GM20431 (cell line): Measurements from ENCODE around the gene SUMO2.
"Not testable (repeated sequence)": the region's sequence is repeated elsewhere in the genome, so short reads cannot be mapped to it uniquely, and the experiment has no call there.

Experiments used
- in situ Hi-C: fragments of 300-500 bp; cut with MseI, MboI; formaldehyde crosslinking; loops from one replicate; pipeline ENCODE4 v1.15.0; 2020; ENCODE audit warnings: low sequenced_read_pairs; ENCODE audit not compliant: unreplicated experiment

Gene SUMO2

DNA sequence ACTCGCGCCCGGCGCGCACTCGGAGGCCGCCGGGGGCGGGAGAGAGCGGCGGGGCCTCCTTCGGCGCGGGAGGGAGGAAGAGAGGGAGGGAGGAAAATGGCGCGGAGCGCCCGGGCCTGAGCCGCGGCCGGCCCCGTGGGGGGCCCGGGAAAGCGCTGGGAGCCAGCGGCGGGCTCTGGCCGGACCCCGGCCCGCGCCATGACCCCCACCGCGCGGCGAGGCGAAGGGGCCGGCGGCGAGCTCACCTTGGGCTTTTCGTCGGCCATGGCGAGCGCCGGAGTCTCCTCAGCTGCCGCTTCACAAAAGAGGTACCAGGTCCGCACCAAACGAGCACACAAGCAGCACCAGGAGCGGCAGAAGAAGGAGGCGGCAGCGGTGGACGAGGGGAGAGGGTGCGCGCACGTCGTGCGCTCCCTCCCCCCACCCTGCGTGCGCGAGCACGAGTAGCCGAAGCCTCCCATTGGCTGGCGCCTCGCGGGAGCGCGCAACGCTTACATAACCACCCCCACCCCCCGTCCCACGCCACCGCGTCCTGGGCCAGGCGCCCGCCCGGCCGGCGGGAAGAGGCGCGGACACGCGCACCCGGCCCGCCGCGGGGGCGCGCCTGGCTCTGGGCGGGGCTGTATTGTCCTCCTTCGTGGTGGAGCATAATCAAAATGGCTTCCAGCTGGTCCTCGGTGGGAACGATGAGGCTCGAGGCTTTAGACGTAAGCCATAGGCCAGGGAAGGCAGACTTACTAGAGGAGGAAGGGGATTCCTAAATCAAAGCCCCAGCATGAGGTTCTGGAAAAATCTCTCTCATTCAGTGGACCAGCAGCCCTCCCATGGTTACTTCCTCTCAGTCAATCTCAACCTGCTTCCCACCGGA lies at the start of gene SUMO2:
SUMO2 (minus strand) TSS at position 391 of the 868 bp plus-strand sequence; CDS start at position 266, 125 bp downstream.
- in situ Hi-C loops = no loop called here

DNA sequence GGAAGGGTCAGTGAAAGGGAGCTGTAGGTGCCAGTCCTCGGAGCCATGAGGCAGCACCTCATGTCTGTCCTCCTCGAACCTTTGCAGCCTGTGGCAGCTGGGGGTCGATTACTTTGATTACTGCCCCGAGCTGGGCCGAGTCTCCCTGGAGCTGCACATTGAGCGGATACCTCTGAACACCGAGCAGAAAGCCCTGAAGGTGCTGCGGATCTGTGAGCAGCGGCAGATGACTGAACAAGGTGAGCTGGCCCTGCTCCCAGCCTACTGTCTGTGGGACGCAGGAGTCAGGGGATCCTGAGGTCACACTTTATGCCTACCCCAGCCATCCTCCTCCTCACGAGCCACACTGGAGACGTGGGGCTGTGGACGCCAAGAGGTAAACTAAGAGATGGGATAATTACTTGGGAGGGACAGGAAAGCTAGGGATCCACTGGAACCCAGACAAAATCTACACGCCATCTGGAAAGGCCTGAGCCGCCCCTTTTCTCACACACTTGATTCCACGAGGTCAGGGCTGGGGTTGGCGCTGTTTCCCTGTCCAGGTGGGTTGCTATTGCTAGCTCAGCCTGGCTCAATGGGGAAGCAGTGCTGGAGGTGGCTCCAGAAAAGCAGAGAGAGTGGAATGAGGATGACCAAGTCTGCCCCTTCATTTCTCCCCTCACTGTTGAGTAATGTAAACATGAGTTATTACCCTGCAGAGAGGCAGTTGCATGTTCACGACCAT lies 49.1 kb upstream of the SUMO2 start:
- in situ Hi-C loops = no loop called here

DNA sequence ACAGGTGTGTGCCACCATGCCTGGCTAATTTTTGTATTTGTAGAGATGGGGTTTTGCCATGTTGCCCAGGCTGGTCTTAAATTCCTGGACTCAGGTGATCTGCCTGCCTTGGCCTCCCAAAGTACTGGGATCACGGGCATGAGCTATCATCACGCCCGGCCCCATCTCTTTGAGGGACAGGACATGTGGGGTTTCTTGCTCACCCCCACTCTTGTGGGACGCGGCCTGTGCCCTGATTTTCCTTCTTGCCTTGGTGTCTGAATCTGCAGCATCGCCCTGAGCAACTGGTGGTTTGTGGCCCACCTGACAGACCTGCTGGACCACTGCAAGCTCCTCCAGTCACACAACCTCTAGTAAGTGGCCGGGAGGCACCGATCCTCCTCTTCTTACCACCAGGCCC lies 48.3 kb upstream of the SUMO2 start:
- in situ Hi-C loops = no loop called here

DNA sequence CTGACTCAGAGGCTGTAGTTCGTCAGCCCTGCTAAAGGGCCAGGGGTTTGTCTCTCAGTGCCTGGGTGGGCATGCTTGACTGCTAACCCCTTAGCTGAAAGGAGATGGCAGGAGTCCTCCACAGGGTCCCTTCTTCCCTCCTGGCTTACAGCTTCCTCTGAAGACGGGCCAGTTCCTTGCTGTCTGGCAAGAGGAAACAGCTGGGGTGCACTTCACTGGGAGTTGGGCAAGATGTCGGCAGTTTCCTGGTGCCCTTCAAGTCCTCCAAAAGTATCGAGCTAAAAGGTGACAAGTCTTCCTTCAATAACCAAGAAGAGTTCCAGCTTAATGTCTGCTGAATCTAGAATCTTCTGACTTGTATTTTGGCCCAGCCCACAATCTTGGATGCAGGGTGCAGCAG lies 46.1 kb upstream of the SUMO2 start:
- in situ Hi-C loops = no loop called here

DNA sequence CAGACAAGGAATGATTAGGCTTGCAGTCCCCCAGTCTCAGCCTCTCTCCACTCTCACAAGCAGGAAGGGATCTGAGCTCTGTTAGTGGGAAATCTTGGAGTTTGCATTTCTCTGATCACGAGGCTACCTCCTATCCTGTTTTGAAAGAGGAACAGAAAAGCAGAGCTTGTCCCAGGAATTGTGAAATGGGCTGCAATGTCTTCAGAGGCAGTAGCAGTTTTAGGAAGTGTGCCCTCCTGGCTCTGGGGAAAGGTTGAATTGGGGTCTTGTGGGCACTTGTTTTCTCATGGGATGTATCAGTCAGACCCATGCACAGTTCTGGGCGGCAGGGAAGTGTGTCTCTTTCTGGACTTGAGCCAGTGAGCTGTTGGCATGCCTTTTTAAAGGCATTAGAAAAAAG lies 45.5 kb upstream of the SUMO2 start:
- in situ Hi-C loops = no loop called here

DNA sequence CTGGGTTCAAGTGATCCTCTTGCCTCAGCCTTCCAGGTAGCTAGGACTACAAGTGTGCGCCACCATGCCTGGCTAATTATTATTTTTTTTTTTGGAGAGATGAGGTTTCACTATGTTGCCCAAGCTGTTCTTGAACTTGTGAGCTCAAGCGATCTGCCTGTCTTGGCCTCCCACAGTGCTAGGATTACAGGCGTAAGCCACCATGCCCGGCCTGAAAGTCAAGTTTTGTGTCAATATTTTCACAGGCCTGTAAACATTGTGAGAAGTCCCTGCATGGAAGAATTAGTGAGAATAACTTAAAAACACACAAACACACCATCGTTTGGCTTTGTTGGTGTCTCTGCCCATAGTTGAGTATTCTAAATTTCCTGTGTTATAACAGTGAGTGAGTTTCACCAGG lies 45.0 kb upstream of the SUMO2 start:
- in situ Hi-C loops = no loop called here

DNA sequence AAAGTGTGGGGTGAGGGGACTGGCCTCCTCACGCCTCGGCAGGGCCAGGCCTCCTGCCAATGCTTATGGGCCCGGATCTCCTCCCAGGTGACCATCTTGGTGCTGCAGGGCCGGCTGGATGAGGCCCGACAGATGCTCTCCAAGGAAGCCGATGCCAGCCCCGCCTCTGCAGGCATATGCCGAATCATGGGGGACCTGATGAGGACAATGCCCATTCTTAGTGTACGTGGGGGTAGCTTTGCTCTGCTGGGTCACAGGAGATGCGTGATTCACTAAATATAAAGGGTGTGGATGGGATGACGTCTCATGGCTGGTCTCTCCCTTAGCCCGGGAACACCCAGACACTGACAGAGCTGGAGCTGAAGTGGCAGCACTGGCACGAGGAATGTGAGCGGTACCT lies 42.3 kb upstream of the SUMO2 start:
- in situ Hi-C loops = no loop called here

DNA sequence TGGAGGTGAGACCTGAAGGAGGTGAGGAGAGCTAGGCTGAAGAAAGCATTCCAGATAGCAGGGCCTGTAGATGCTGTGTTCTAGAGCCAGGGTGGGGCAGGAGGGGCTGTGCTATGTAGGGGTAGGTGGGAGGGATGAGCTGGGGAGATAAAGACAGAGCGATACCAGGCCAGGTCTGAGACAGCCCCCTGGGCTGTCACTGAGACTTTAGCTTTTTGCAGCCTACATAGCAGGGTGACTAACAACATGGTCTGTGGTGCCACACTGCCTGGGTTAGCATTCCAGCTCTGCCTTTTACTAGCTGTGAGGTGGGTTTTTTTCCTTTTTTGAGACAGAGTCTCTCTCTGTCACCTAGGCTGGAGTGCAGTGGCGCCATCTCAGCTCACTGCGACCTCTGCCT lies 37.1 kb upstream of the SUMO2 start:
- in situ Hi-C loops = no loop called here

DNA sequence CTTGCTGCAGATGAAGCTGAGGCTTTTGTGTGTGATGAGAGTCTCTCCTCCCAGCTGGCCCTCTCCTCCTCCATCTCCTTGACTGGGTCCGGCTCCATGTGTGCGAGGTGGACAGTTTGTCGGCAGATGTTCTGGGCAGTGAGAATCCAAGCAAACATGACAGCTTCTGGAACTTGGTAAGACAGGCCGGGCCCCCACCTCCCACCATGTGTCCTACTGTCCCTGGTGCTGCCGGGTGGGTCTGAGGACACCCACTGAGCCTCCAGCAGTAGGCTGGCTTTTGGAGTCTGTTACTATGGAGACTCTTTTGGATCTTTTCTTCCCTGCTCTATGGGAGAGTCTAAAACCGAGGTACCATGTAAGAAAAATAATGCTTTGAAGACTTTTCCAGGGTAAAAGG lies 35.4 kb upstream of the SUMO2 start:
- in situ Hi-C loops = no loop called here

DNA sequence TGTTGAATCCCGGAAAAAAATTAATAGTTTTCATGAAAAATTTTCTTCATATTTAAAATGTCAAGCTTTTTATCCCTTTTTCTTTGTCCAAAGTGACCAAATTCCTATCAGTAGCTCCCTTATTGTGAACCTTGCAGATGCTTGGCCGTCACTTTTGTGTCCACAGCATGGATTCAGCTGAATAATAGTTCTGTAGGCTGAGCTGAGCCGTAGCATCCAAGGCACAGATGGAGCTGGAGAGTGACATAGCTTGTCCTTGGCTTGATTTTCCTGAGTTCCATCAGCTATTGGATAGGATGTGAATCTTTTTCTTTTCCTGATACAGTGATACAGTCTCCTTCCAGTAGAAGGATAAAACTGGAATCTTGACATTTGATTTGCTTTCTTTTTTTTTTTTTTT lies 26.3 kb upstream of the SUMO2 start:
- in situ Hi-C loops = no loop called here

DNA sequence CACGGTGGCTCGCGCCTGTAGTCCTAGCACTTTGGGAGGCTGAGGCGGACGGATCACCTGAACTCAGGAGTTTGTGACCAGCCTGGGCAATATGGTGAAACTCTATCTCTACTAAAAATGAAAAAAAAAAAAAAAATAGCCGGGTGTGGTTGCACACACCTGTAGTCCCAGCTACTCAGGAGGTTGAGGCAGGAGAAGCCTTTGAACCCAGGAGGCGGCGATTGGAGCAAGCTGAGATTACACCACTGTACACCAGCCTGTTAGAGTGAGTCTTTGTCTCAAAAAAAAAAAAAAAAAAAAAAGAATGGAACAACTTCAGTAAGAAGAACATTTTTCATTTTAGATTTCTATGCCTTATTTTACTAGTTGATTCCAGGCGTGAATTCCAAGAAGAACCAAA lies 25.4 kb upstream of the SUMO2 start:
- in situ Hi-C loops = no loop called here

DNA sequence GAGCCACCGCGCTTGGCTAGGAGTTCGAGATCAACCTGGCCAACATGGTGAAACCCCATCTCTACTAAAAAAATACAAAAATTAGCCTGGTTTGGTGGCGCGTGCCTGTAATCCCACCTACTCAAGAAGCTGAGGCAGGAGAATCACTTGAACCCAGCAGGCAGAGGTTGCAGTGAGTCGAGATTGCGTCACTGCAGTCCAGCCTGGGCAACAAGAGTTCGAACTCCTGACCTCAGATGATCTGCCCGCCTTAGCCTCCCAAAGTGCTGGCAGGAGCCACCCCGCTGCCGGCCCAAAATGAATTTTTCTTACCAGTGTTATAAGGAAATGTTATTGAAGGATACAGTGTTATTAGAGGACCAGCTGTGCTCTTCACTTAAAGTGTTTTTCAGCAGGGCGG lies 25.0 kb upstream of the SUMO2 start:
- in situ Hi-C loops = no loop called here

DNA sequence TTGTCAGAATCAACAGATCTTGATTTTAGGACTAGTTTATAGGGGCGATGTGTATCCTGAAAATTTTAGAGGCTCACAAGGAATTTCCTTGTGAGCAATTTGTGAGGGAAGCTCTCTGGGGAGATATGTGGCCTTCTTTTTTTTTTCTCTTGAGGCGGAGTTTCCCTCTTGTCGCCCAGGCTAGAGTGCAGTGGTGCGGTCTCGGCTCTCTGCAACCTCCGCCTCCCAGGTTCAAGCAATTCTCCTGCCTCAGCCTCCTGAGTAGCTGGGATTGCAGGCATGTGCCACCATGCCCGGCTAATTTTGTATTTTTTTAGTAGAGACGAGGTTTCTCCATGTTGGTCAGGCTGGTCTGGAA lies 24.3 kb upstream of the SUMO2 start:
- in situ Hi-C loops = not testable (repeated sequence)

DNA sequence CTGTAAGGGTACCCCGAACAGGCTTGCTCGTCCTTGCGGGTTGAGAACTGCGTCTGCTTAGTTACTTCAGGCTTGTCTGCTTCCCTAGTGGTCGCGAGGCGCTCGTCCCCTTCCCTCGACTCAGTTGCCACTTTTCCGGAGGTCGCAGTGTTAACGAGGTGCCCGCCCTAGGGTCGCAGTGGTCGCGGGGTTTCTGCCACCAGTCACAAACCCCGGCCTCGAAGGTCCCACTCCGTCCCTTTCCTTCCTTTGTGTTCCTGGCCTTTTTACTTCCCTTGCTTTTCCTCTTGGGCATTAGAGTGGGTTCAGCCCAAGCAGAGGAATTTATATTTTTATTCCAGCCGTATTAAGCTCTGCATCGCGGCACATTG lies 23.0 kb upstream of the SUMO2 start:
- in situ Hi-C loops = no loop called here

DNA sequence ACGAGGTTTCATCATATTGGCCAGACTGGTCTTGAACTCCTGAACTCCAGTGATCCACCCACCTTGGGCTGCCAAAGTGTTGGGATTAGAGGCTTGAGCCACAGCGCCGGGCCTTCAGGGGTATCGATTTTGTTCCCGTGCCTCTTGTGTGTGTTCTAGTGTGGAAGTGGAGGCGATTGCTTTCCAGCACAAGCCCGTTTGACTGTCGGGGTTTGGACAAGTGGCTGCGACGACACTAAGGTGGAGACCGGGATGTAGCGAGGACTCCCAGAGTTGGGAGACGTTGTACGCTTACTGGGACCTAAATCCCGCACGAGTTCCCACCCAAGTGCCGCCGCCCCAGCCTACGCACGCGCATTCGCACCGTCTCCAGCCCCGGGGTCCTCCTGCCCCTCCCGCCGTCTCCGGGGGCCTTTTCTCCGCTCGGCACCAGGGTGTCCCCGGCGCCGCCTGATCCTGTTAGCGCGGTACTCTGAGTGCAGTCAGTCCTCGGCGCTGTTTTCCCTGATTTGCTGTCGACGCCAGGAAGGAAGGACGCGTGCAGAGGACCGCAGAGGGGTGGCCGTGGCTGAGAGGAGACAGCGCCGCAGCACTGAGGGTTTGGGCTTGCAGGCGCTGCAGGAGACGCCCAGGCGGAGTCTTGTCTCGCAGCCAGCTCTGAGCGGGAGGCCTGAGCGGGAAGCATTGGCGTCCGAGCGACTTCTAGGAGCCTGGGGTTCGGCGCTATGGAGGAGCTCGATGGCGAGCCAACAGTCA lies 22.5 kb upstream of the SUMO2 start, which contains the start of gene NUP85:
NUP85 (plus strand) TSS at position 643 of the 756 bp plus-strand sequence; CDS start at position 726, 83 bp downstream.
- in situ Hi-C loops = no loop called here

DNA sequence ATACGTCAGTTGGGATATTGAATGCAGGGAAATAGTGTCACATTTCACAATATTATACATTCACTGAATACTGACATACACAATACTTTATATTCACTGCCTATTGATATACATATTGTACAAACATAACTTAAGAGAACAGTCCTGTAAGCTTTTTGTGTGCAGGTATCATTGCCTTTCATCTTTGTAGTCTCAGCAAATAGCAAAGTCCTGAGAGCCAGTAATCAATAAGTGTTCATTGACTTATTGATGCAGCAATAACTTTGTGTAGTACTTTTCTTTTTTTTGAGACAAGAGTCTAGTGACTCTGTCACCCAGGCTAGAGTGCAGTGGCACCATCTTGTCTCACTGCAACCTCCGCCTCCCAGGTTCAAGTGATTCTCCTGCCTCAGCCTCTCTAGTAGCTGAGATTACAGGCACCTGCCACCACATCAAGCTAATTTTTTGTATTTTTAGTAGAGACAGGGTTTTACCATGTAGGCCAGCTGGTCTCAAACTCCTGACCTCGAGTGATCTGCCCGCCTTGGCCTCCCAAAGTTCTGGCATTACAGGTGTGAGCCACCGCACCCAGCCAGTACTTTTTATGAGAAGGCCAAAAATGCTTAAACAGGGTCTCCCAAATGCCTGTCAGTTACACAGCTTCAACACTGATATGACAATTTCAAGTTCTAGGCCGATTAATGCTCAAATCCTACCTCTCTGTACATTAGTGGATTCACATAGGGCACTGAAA lies 17.3 kb upstream of the SUMO2 start:
- in situ Hi-C loops = no loop called here

DNA sequence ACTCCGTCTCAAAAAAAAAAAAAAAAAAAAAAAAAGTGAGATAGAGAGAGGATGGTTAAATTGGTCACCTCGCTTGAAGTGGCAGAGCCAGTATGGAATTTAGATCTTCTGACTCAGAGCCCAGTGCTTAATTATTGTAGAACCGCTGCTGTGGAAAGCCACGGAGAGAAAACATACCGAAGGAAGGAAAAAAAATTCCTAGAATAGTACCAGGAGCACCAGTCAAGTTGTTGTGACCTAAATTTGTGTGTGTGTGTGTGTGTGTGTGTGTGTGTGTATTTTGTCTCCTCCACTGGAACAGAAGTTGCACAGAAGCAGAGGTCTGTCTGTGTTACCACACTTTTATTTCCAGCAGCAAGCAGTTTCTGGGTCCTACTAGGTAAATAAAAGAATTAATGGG lies 12.1 kb upstream of the SUMO2 start:
- in situ Hi-C loops = no loop called here

DNA sequence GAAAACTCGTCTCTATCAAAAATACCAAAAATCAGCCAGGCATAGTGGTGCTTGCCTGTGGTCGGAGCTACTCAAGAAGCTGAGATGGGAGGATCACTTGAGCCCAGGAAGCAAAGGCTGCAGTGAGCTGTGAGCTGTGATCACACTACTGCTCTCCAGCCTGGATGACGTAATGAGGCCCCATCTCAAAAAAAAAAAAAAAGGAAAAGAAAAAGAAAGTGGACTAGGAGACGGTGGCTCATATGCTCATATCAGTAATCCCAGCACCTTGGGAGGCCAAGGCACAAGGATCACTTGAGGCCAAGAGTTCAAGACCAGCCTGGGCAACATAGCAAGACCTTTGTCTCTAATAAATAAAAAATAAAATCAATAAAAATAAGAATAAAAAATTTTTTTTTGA lies 8.8 kb upstream of the SUMO2 start:
- in situ Hi-C loops = no loop called here

DNA sequence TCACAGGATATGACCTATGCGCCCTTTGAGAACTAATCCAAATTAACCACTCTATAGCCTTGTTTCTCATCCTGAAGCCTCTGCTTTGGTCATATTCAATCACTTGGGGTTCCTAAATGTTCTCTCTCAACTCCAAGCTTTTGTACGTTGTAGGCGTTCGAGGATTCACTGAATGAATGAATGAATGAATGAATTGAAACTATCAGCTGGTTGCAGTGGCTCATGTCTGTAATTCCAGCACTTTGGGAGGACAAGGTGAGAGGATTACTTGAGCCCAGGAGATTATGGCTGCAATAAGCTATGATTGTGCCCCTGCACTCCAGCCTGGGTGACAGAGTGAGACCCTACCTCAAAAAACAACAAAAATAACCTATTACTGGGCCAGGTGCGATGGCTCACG lies 5.9 kb upstream of the SUMO2 start:
- in situ Hi-C loops = no loop called here
